ENCODE measurements around the gene POTEC.
"Not testable (repeated sequence)": the region's sequence is repeated elsewhere in the genome, so short reads cannot be mapped to it uniquely, and the experiment has no call there.

POTEC gene

GRCh38 chr18:14470046-14470445 lies 73.4 kb downstream of the POTEC start:
- not testable (repeated sequence) for DNase-seq (ENCODE audit: extremely low read depth, low read depth); H3K4me3 ChIP-seq (replicated peaks; ENCODE audit: low read depth, low read length)

- H3K4me3 ChIP-seq (replicated peaks; ENCODE audit: low read depth, low read length), result not testable (repeated sequence)
Measured at GRCh38 chr18:14465989-14466388, 77.4 kb downstream of the POTEC start.

More at GRCh38 chr18:14465989-14466388, 77.4 kb downstream of the POTEC start:
- not testable (repeated sequence) for DNase-seq (ENCODE audit: extremely low read depth, low read depth)
